Upper lobe of left lung (tissue), 4 donors: ENCODE measurements around the gene ST14.

ENCODE experiments used
- EP300 ChIP-seq, 4 donors: sonication (generic); formaldehyde crosslinking; IDR thresholded peaks; one replicate each; pipeline ENCODE4 v1.5.1; 2017; ENCODE audit warnings: antibody characterized with exemption in 4 of 4, control low read depth in 2 of 4
- POLR2A ChIP-seq, 4 donors: fragments of 450-650 bp; IDR thresholded peaks; one replicate each; pipeline ENCODE4 v1.5.1; 2016 to 2017; ENCODE audit warnings: antibody characterized with exemption in 4 of 4, mild to moderate bottlenecking in 2 of 4
- POLR2AphosphoS5 ChIP-seq, 2 donors: sonication (generic); formaldehyde crosslinking; IDR thresholded peaks; one replicate each; pipeline ENCODE4 v1.5.1; 2017; ENCODE audit warnings: antibody characterized with exemption in 2 of 2
- TF ChIP-seq, protein P1 (sequence below), 6 experiments: fragments of 450-650 bp in 4 of 6; fragments of 200-600 bp in 2 of 6; sonication (generic) in 2 of 6; IDR thresholded peaks; one replicate each; pipeline ENCODE4 v1.5.1; 2016 to 2019; ENCODE audit warnings: antibody characterized with exemption in 6 of 6

DNA sequence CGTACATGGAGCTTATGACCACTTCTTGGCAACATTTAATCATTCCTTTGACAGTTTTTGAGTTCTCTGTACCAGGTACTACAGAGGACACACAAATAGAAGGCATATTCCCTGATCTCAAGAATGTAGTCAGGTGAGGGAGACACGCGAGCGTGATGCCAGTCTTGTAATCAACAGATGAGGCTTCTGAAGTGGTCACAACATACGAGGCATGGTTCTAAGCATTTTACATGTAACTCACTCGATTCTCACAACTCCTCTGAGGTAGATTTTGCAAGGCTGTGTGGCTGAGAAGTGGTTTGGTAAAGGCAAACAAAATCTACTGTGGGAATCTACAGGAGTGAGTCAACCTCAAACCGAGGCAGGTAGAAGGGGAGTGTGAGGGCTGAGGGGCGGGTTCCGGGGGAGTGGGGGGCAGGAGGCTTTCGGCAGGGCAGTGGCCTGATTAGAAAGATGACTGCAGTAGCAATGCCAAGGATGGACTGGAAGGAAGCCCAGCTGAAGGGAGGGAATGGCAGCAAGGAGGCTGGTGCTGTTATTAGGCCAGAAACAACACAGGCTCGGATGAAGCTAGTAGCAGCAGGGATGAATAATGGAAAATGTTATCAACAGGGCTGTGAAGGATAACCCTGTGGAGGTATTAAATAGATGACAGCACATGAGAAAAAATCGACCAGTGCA is 63.8 kb downstream of the ST14 start:
- TF ChIP-seq POLR2AphosphoS5 (IDR thresholded peaks at IDR 0.05), result no peak
- peak in 1 of 4 donors; percentile 28 for TF ChIP-seq EP300 (IDR thresholded peaks at IDR 0.05)
- TF ChIP-seq, protein P1, sequence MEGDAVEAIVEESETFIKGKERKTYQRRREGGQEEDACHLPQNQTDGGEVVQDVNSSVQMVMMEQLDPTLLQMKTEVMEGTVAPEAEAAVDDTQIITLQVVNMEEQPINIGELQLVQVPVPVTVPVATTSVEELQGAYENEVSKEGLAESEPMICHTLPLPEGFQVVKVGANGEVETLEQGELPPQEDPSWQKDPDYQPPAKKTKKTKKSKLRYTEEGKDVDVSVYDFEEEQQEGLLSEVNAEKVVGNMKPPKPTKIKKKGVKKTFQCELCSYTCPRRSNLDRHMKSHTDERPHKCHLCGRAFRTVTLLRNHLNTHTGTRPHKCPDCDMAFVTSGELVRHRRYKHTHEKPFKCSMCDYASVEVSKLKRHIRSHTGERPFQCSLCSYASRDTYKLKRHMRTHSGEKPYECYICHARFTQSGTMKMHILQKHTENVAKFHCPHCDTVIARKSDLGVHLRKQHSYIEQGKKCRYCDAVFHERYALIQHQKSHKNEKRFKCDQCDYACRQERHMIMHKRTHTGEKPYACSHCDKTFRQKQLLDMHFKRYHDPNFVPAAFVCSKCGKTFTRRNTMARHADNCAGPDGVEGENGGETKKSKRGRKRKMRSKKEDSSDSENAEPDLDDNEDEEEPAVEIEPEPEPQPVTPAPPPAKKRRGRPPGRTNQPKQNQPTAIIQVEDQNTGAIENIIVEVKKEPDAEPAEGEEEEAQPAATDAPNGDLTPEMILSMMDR (IDR thresholded peaks at IDR 0.05), result no peak
- no peak for TF ChIP-seq POLR2A (IDR thresholded peaks at IDR 0.05)
